ENCODE data around the gene MMP1.

MMP1 gene

DNA sequence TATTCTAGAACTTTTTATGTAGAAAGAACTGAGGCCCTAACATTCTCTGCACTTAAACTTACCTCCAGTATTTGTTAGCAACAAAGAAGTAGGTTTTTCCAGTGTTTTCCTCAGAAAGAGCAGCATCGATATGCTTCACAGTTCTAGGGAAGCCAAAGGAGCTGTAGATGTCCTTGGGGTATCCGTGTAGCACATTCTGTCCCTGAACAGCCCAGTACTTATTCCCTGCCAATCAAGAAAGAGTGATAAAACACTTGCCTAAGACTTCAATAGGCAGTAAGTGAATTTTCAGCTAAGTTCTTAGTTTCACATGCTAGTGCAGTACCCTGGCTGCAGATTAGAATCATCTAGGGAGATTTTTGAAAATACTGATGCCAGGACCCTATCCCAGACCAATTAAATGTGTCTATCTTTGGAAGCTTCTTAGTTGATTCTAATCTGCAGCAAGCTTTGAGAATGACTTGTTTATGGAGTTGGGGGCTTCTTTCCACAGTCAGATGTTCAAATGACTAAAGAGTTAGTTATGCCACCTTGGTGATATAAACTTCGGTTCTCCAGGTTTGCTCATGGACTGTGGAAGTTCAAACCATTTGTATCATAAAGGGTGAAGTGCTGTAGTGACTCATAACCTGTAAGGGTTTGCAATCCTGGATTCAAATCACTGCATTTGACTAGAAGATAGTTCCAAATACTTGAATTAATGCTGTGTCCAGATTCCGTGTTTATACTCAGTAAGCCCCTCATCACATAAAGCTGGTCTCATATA is 6.5 kb downstream of the MMP1 start:
- H3K36me3 ChIP-seq (ENCODE audit: insufficient read depth, low read length) = no peaks in the 10 kb centered on the region
- no peaks in the 10 kb centered on the region for H4K20me1 ChIP-seq (ENCODE audit: insufficient read depth, low read length)
- no peaks in the 10 kb centered on the region for H3K9me3 ChIP-seq (ENCODE audit: low read length)
- H3K4me3 ChIP-seq (ENCODE audit: low read depth, low read length, poor library complexity, severe bottlenecking) = no peak overlapping the region
- no peaks in the 10 kb centered on the region for H3K9me2 ChIP-seq (ENCODE audit: low read depth, low read length)
- no peaks in the 10 kb centered on the region for H3F3A ChIP-seq (ENCODE audit: insufficient read depth, low read length)
- no peak overlapping the region for H3K4me2 ChIP-seq (ENCODE audit: low read length)
- H3K27ac ChIP-seq (ENCODE audit: low read depth, low read length, poor library complexity, severe bottlenecking) = no peak overlapping the region
- no peak overlapping the region for H3K9ac ChIP-seq (ENCODE audit: low read length)
- no peak overlapping the region for H2AFZ ChIP-seq (ENCODE audit: low read length)
- no peaks in the 10 kb centered on the region for H3K27me3 ChIP-seq (ENCODE audit: insufficient read depth, low read length)
- H3K4me1 ChIP-seq (ENCODE audit: insufficient read depth, low read length, severe bottlenecking) = no peaks in the 10 kb centered on the region
- no peaks in the 10 kb centered on the region for H3K79me2 ChIP-seq (ENCODE audit: insufficient read depth, low read length)
- TF ChIP-seq, protein P1, sequence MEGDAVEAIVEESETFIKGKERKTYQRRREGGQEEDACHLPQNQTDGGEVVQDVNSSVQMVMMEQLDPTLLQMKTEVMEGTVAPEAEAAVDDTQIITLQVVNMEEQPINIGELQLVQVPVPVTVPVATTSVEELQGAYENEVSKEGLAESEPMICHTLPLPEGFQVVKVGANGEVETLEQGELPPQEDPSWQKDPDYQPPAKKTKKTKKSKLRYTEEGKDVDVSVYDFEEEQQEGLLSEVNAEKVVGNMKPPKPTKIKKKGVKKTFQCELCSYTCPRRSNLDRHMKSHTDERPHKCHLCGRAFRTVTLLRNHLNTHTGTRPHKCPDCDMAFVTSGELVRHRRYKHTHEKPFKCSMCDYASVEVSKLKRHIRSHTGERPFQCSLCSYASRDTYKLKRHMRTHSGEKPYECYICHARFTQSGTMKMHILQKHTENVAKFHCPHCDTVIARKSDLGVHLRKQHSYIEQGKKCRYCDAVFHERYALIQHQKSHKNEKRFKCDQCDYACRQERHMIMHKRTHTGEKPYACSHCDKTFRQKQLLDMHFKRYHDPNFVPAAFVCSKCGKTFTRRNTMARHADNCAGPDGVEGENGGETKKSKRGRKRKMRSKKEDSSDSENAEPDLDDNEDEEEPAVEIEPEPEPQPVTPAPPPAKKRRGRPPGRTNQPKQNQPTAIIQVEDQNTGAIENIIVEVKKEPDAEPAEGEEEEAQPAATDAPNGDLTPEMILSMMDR (IDR thresholded peaks at IDR 0.05; ENCODE audit: low read length) = no peak
- TF ChIP-seq EZH2 (IDR thresholded peaks at IDR 0.05; ENCODE audit: borderline replicate concordance, low read length) = no peak

DNA sequence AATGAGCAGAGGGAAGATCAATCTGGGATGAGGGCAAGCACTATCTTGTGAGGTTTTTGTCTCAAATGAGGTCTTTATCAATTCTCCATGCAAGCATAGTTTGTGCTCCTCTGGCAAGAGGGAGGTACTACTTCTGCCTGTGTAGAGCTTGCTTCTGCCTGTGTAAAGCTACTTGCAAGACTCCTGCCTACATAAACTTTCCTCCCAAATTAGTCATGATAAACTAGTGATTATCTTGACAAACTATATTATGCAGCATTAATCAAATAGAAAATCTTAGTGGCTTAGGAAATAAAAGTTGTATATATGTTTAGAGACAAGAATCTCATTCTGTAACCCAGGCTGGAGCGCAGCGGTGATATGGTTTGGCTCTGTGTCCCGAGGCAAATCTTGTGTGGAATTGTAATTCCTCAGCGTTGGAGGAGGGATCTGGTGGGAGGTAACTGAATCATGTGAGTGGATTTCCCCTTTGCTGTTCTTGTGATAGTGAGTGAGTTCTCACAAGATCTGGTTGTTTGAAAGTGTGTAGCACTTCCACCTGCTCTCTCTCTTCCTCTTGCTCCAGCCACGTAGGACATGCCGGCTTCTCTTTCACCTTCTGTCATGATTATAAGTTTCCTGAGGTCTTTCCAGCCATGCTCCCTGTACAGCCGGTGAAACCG is 9.5 kb downstream of the MMP1 start:
- Histone ChIP-seq H4K20me1 (ENCODE audit: insufficient read depth, low read length) (no peaks in the 10 kb centered on the region), H2AFZ (ENCODE audit: low read length) (no peak overlapping the region), H3K4me3 (ENCODE audit: low read depth, low read length, poor library complexity, severe bottlenecking) (no peak overlapping the region), H3F3A (ENCODE audit: insufficient read depth, low read length) (no peaks in the 10 kb centered on the region), H3K4me2 (ENCODE audit: low read length) (no peak overlapping the region), H3K36me3 (ENCODE audit: insufficient read depth, low read length) (no peaks in the 10 kb centered on the region), H3K9ac (ENCODE audit: low read length) (no peak overlapping the region), H3K9me2 (ENCODE audit: low read depth, low read length) (no peaks in the 10 kb centered on the region), H3K27ac (ENCODE audit: low read depth, low read length, poor library complexity, severe bottlenecking) (no peak overlapping the region), H3K9me3 (ENCODE audit: low read length) (no peaks in the 10 kb centered on the region), H3K27me3 (ENCODE audit: insufficient read depth, low read length) (no peaks in the 10 kb centered on the region), H3K79me2 (ENCODE audit: insufficient read depth, low read length) (no peaks in the 10 kb centered on the region), H3K4me1 (ENCODE audit: insufficient read depth, low read length, severe bottlenecking) (no peaks in the 10 kb centered on the region)
- TF ChIP-seq EZH2 (IDR thresholded peaks at IDR 0.05; ENCODE audit: borderline replicate concordance, low read length) = no peak
- TF ChIP-seq, protein P1 (IDR thresholded peaks at IDR 0.05; ENCODE audit: low read length) = no peak

- Histone ChIP-seq H4K20me1 (ENCODE audit: insufficient read depth, low read length) (no peaks in the 10 kb centered on the region), H3K9me2 (ENCODE audit: low read depth, low read length) (no peaks in the 10 kb centered on the region), H3K4me1 (ENCODE audit: insufficient read depth, low read length, severe bottlenecking) (no peaks in the 10 kb centered on the region), H3K9me3 (ENCODE audit: low read length) (no peaks in the 10 kb centered on the region), H3K9ac (ENCODE audit: low read length) (no peak overlapping the region), H3K27ac (ENCODE audit: low read depth, low read length, poor library complexity, severe bottlenecking) (no peak overlapping the region), H3K27me3 (ENCODE audit: insufficient read depth, low read length) (no peaks in the 10 kb centered on the region), H3K4me3 (ENCODE audit: low read depth, low read length, poor library complexity, severe bottlenecking) (no peak overlapping the region), H3F3A (ENCODE audit: insufficient read depth, low read length) (no peaks in the 10 kb centered on the region), H2AFZ (ENCODE audit: low read length) (no peak overlapping the region), H3K36me3 (ENCODE audit: insufficient read depth, low read length) (no peaks in the 10 kb centered on the region), H3K4me2 (ENCODE audit: low read length) (no peak overlapping the region), H3K79me2 (ENCODE audit: insufficient read depth, low read length) (no peaks in the 10 kb centered on the region)
- TF ChIP-seq, protein P1 (IDR thresholded peaks at IDR 0.05; ENCODE audit: low read length) = no peak
- no peak for TF ChIP-seq EZH2 (IDR thresholded peaks at IDR 0.05; ENCODE audit: borderline replicate concordance, low read length)
Observed at GRCh38 chr11:102784380-102784779, 13.6 kb downstream of the MMP1 start.

All from OCI-LY1 (cell line).